Adrenal gland (tissue), 12 donors: ENCODE measurements around the gene DOCK10. TPM values are rescaled to one million over a fixed set of nuclear protein-coding genes. Genes with fewer than 3 reads are reported as not detected.

Experiments used
- DNase-seq, 7 donors: peaks; one replicate each; pipeline ENCODE4 v3.0.0-alpha.2; 2019 to 2020
- H3K27ac ChIP-seq, 5 donors: fragments of 200-600 bp; sonication (generic) in 4 of 5; 1 replicate in 3 of 5; 2 replicates in 2 of 5; pipeline versions ENCODE4 v1.5.1 to v1.8.0; 2016 to 2020; ENCODE audit warnings: mild to moderate bottlenecking in 1 of 5
- H3K27me3 ChIP-seq: fragments of 200-600 bp; 2 replicates; pipeline ENCODE4 v1.8.0; 2021
- H3K36me3 ChIP-seq, 2 donors: fragments of 200-600 bp; replicated peaks in 1 of 2; 1 replicate in 1 of 2; 2 replicates in 1 of 2; pipeline versions ENCODE4 v1.5.1 to v1.8.0; 2018 to 2022
- H3K4me1 ChIP-seq, 2 donors: fragments of 200-600 bp; replicated peaks in 1 of 2; 1 replicate in 1 of 2; 2 replicates in 1 of 2; pipeline versions ENCODE4 v1.5.1 to v1.8.0; 2018 to 2021
- H3K4me3 ChIP-seq, 4 donors: fragments of 200-600 bp; sonication (generic) in 3 of 4; one replicate each; pipeline ENCODE4 v1.5.1; 2016 to 2018
- H3K9me3 ChIP-seq, 3 donors: fragments of 200-600 bp; sonication (generic) in 1 of 3; replicated peaks in 1 of 3; 1 replicate in 2 of 3; 2 replicates in 1 of 3; pipeline versions ENCODE4 v1.5.1 to v1.8.0; 2016 to 2021
- POLR2A ChIP-seq, 2 donors: fragments of 450-650 bp; IDR thresholded peaks; one replicate each; pipeline ENCODE4 v1.6.1; 2017; ENCODE audit warnings: antibody characterized with exemption in 2 of 2, mild to moderate bottlenecking in 2 of 2, moderate library complexity in 1 of 2
- WGBS, 4 donors: extraction: QIAGEN DNeasy Blood & Tissue Kit in 2 of 4; methylation state at CpG; one replicate each; pipeline versions ENCODE4 v1.1.5 to v1.1.7; 2013 to 2017; 5-methylcytosine and 5-hydroxymethylcytosine counted together
- intact Hi-C, 2 donors: fragments of 100-400 bp; cut with DNase I; formaldehyde crosslinking; loops; one replicate each; pipeline versions ENCODE4 v1.14.1 to v1.15.0; 2022 to 2023
- polyA plus RNA-seq, 3 donors: library from polyadenylated mRNA; stranded (reverse); fragments of 200-250 nt in 2 of 3; fragments of 350-450 nt in 1 of 3; fragmentation: Illumina TruSeq in 1 of 3; extraction: RNeasy Lipid Tissue Mini Kit (QIAGEN cat#74804) in 1 of 3; gene quantifications; one replicate each; pipeline ENCODE4 v1.2.3, GENCODE V29; 2013 to 2014
- total RNA-seq, 9 donors: library from RNA; depleted of rRNA in 4 of 9; stranded (reverse); fragments of >200 nt in 4 of 9; fragments of 120-200 nt in 1 of 9; fragmentation: NEBNext Ultra II Directional in 1 of 9; extraction: Animal tissue kit (Norgen Biotek cat#: 25700) in 1 of 9; gene quantifications; one replicate each; pipeline versions ENCODE4 v1.1.0 to v1.2.4, GENCODE V29; 2013 to 2023
- TF ChIP-seq, protein P1 (sequence below), 6 experiments: fragments of 450-650 bp in 4 of 6; fragments of 200-600 bp in 2 of 6; sonication (generic) in 1 of 6; IDR thresholded peaks; 1 replicate in 5 of 6; 2 replicates in 1 of 6; pipeline versions ENCODE4 v1.5.1 to v1.8.0; 2016 to 2021; ENCODE audit warnings: antibody characterized with exemption in 6 of 6, mild to moderate bottlenecking in 2 of 6, moderate library complexity in 1 of 6
- donor health status: healthy with polysubstance abuse.
- donor health status: Bipolar disorder and iron deficiency.
- donor health status: DM: yes; HTN: yes; CAD: no.
- donor health status: DM: no; HTN: no; CAD: no.
- donor health status: DM: no; HTN: no; CAD: no.
- donor health status: DM: yes; HTN: yes; CAD: no.

The DOCK10 gene
- total and polyA plus RNA-seq, 12 donors = 6.2 to 40.8 (median 20.0) TPM

DNA sequence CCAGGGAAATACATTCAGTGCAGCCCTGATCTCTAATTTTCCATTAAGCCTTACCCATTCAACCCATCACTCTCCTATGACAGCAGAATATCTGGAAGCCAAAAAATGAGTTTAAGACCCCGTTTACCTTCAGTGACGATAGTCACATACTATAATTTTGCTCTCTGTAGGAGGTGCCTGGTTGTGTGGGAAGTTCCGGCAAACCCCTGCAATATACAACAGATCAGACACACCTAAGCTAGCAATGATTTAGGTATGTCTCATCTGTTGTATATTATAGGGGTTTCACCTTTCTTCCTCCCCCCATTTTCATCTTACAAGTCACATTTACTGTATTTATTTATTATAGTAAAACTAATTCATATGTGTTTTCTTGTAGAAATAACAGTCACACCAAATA lies 101.7 kb downstream of the DOCK10 start:
- intact Hi-C loops = no loop called here
- H3K4me3 ChIP-seq = no peak overlapping the region
- no peak for DNase-seq
- no peaks in the 10 kb centered on the region for H3K27me3 ChIP-seq
- TF ChIP-seq, protein P1, sequence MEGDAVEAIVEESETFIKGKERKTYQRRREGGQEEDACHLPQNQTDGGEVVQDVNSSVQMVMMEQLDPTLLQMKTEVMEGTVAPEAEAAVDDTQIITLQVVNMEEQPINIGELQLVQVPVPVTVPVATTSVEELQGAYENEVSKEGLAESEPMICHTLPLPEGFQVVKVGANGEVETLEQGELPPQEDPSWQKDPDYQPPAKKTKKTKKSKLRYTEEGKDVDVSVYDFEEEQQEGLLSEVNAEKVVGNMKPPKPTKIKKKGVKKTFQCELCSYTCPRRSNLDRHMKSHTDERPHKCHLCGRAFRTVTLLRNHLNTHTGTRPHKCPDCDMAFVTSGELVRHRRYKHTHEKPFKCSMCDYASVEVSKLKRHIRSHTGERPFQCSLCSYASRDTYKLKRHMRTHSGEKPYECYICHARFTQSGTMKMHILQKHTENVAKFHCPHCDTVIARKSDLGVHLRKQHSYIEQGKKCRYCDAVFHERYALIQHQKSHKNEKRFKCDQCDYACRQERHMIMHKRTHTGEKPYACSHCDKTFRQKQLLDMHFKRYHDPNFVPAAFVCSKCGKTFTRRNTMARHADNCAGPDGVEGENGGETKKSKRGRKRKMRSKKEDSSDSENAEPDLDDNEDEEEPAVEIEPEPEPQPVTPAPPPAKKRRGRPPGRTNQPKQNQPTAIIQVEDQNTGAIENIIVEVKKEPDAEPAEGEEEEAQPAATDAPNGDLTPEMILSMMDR (IDR thresholded peaks at IDR 0.05) = no peak
- no peak for TF ChIP-seq POLR2A (IDR thresholded peaks at IDR 0.05)
- peaks cover 6 to 29% of the 10 kb centered on the region in 2 donors for H3K4me1 ChIP-seq
- H3K27ac ChIP-seq = no peak overlapping the region
- no peaks in the 10 kb centered on the region for H3K36me3 ChIP-seq
- H3K9me3 ChIP-seq = no peaks in the 10 kb centered on the region
- WGBS, 4 donors = 97 to 100% (median 99%) methylated on average over 3 of the region's 3 CpGs

DNA sequence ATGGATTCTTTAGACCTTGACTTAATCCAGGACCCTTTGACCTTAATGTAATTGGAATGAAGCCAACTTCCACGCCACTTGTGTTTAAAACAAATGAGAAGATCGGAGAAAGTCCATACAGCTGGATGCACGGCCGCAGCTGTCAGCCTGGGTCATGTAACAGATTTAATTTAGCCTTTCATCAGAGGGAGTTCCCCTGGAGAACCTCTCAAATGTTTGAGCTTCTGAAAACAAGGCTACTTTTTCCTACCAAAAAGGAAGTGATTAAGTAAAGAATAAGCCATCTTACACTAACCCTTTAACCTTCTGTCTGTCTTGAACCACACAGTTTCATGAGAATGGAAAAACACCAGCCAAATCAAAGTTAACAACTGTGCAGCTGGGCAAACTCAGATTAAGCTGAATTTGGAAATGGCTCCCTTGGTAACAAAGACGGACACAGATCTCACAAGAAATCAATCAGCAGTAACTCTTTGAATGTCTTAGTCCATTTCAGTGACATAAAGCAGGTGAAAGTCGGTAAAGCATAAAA lies 103.6 kb downstream of the DOCK10 start:
- TF ChIP-seq, protein P1 (IDR thresholded peaks at IDR 0.05) = no peak
- no peak for TF ChIP-seq POLR2A (IDR thresholded peaks at IDR 0.05)
- intact Hi-C loops = no loop called here
- Histone ChIP-seq H3K36me3 (no peaks in the 10 kb centered on the region), H3K9me3 (no peaks in the 10 kb centered on the region), H3K27me3 (no peaks in the 10 kb centered on the region), H3K27ac (peak overlapping the region in 1 of 5 donors; percentile 2), H3K4me1 (peaks cover 15 to 36% of the 10 kb centered on the region in 2 donors), H3K4me3 (no peak overlapping the region)
- DNase-seq = no peak
- 33 to 51% (median 38%) methylated on average over 6 of the region's 6 CpGs for WGBS, 4 donors

DNA sequence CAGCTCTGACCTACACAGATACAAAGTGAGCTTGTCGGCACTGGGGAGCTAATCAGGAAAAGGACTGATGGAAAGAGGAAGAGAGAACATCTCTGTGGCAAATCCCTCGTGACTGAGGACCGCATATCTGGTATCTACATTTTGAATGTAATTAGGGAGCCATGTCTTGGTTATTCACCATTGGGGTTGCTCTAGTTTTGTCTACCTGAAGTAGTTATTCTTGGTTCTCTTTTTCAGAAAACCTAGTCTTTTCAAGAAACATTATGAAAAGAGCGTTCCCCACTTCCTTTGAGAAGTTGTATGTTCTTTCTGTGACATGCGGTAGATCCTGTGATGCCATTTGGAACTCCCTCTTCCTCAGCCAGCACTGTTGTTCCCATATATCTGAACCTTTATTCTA lies 104.4 kb downstream of the DOCK10 start:
- WGBS, 4 donors = 69 to 83% (median 71%) methylated on average over 5 of the region's 5 CpGs
- H3K4me3 ChIP-seq = no peak overlapping the region
- H3K27ac ChIP-seq = no peak overlapping the region
- intact Hi-C loops = no loop called here
- TF ChIP-seq, protein P1 (IDR thresholded peaks at IDR 0.05) = no peak
- no peak for TF ChIP-seq POLR2A (IDR thresholded peaks at IDR 0.05)
- DNase-seq = no peak
- no peaks in the 10 kb centered on the region for H3K27me3 ChIP-seq
- H3K4me1 ChIP-seq = peaks cover 15 to 32% of the 10 kb centered on the region in 2 donors
- H3K9me3 ChIP-seq = no peaks in the 10 kb centered on the region
- H3K36me3 ChIP-seq = no peaks in the 10 kb centered on the region

DNA sequence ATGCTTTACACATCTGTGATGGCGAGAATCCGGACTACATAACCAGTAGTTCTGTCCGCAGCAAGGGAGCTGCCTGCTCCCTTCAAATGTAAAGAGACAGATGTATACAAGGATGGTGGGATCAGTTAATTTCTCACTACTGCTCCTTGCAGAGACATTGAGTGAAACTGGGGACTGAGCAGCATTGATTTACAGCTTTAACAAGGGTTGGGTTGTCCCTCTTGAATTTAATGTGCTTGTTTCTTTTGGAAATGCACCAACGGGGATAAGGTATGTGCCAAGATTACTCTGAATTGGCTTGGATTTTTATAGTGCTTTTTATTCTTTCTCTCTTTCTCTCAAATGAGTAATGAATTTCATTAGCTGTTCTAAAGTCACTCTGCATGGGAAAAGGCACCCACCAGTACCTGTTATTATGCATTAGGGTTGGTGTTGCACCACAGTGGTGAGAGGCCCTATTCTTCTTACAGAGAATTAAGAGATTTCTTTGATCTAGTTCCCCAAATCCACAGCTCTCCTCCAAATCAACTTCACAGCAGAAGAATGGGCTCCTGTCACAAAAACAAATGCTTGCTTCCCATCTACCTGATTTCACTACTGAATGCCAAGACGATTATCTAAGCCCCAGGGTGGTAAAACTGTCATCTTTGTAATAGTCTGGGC lies 107.6 kb downstream of the DOCK10 start:
- Histone ChIP-seq H3K27me3 (no peaks in the 10 kb centered on the region), H3K4me3 (no peak overlapping the region), H3K27ac (no peak overlapping the region), H3K36me3 (no peaks in the 10 kb centered on the region), H3K9me3 (no peaks in the 10 kb centered on the region), H3K4me1 (peaks cover 15 to 28% of the 10 kb centered on the region in 2 donors)
- DNase-seq = no peak
- 63 to 77% (median 73%) methylated on average over 5 of the region's 5 CpGs for WGBS, 4 donors
- intact Hi-C loops = no loop called here
- TF ChIP-seq, protein P1 (IDR thresholded peaks at IDR 0.05) = no peak
- no peak for TF ChIP-seq POLR2A (IDR thresholded peaks at IDR 0.05)
